Measurements from ENCODE around the gene POLD4.

DNA sequence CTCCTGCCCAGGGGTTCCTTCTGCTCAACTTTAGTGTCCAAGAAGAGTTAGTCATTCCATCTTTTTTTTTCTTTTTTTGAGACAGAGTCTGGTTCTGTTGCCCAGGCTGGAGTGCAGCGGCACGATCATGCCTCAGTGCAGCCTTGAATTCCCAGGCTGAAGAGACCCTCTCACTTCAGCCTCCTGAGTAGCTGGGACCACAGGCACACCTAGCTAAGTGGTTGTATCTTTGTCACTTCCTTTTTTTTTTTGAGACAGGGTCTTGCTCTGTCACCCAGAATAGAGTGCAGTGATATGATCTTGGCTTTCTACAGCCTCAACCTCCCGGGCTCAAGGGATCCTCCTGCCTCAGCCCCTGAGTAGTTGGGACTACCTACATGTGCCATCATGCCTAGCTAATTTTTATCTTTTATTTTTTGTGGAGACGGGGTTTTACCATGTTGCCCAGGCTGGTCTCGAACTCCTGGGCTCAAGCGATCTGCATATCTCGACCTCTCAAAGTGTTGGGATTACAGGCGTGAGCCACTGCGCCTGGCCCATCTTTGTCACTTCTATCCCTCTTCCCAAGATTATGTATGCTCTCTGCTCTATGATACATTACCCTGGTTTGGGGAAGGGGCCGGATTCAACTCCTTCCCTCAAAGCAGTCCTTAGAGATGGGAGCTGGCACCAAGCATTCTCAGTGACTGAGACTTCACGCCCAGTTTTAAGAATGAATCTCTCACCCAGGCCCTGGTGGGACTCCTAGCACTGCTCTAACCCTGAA, 40.0 kb downstream of the POLD4 start:
- TF ChIP-seq, protein P1, sequence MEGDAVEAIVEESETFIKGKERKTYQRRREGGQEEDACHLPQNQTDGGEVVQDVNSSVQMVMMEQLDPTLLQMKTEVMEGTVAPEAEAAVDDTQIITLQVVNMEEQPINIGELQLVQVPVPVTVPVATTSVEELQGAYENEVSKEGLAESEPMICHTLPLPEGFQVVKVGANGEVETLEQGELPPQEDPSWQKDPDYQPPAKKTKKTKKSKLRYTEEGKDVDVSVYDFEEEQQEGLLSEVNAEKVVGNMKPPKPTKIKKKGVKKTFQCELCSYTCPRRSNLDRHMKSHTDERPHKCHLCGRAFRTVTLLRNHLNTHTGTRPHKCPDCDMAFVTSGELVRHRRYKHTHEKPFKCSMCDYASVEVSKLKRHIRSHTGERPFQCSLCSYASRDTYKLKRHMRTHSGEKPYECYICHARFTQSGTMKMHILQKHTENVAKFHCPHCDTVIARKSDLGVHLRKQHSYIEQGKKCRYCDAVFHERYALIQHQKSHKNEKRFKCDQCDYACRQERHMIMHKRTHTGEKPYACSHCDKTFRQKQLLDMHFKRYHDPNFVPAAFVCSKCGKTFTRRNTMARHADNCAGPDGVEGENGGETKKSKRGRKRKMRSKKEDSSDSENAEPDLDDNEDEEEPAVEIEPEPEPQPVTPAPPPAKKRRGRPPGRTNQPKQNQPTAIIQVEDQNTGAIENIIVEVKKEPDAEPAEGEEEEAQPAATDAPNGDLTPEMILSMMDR (IDR thresholded peaks at IDR 0.05; ENCODE audit: borderline replicate concordance, extremely low read depth, low read length, poor library complexity, severe bottlenecking), result no peak
- no peak for TF ChIP-seq EZH2 (IDR thresholded peaks at IDR 0.05; ENCODE audit: borderline replicate concordance, low read depth, low read length, severe bottlenecking)
